CD14-positive monocyte (primary cell): Measurements from ENCODE around the gene BRD9. TPM values are rescaled to one million over a fixed set of nuclear protein-coding genes. Genes with fewer than 3 reads are reported as not detected.

Experiments
- DNase-seq, 3 donors: peaks; one replicate each; pipeline ENCODE4 v3.0.0-alpha.2; 2011 to 2022
- H2AFZ ChIP-seq: 2 replicates; pipeline ENCODE4 v1.6.0; 2012; ENCODE audit warnings: mild to moderate bottlenecking, low read depth, low read length, inconsistent platforms; ENCODE audit not compliant: insufficient read depth, poor library complexity, severe bottlenecking
- H3K27ac ChIP-seq, 2 donors: 1 replicate in 1 of 2; 2 replicates in 1 of 2; pipeline ENCODE4 v1.5.1; 2012 to 2013; ENCODE audit warnings: low read length in 2 of 2, control low read depth in 1 of 2, inconsistent platforms in 1 of 2, low read depth in 1 of 2, mild to moderate bottlenecking in 1 of 2
- H3K27me3 ChIP-seq, 2 donors: one replicate each; pipeline versions ENCODE4 v1.6.0 to v1.6.1; 2011 to 2013; ENCODE audit warnings: low read length in 2 of 2; ENCODE audit not compliant: control insufficient read depth in 2 of 2, insufficient read depth in 2 of 2
- H3K36me3 ChIP-seq, 2 donors: replicated peaks in 1 of 2; 1 replicate in 1 of 2; 2 replicates in 1 of 2; pipeline versions ENCODE4 v1.5.1 to v1.6.1; 2012 to 2013; ENCODE audit warnings: low read length in 2 of 2, control low read depth in 1 of 2, inconsistent platforms in 1 of 2, mild to moderate bottlenecking in 1 of 2; ENCODE audit not compliant: insufficient read depth in 2 of 2, control insufficient read depth in 1 of 2
- H3K4me1 ChIP-seq, 2 donors: 1 replicate in 1 of 2; 2 replicates in 1 of 2; pipeline versions ENCODE4 v1.5.1 to v1.6.1; 2012 to 2013; ENCODE audit warnings: low read length in 2 of 2, control low read depth in 1 of 2, inconsistent platforms in 1 of 2, mild to moderate bottlenecking in 1 of 2, moderate library complexity in 1 of 2; ENCODE audit not compliant: insufficient read depth in 2 of 2, control insufficient read depth in 1 of 2
- H3K4me2 ChIP-seq: replicated peaks from 2 replicates; pipeline ENCODE3; 2012; ENCODE audit warnings: low read length, moderate library complexity, mild to moderate bottlenecking; ENCODE audit not compliant: poor library complexity, severe bottlenecking; ENCODE audit errors: extremely low read depth
- H3K4me3 ChIP-seq, 3 experiments: fragments of 200-600 bp in 1 of 3; sonication (generic) in 1 of 3; replicated peaks in 1 of 3; 1 replicate in 2 of 3; 2 replicates in 1 of 3; pipeline ENCODE4 v1.5.1; 2011 to 2013; ENCODE audit warnings: low read length in 3 of 3, mild to moderate bottlenecking in 3 of 3, control low read depth in 2 of 3, low read depth in 2 of 3, inconsistent platforms in 1 of 3, moderate library complexity in 1 of 3
- H3K79me2 ChIP-seq: 2 replicates; pipeline ENCODE4 v1.6.0; 2012; ENCODE audit warnings: mild to moderate bottlenecking, control low read depth, inconsistent platforms, low read length, moderate library complexity; ENCODE audit not compliant: insufficient read depth
- H3K9ac ChIP-seq: 2 replicates; pipeline ENCODE4 v1.6.0; 2017; ENCODE audit warnings: low read length, mild to moderate bottlenecking; ENCODE audit not compliant: insufficient read depth, poor library complexity, severe bottlenecking
- H3K9me3 ChIP-seq, 2 donors: replicated peaks in 1 of 2; 1 replicate in 1 of 2; 2 replicates in 1 of 2; pipeline versions ENCODE4 v1.5.1 to v1.6.1; 2012 to 2013; ENCODE audit warnings: low read length in 2 of 2, control low read depth in 1 of 2; ENCODE audit not compliant: control insufficient read depth in 1 of 2, insufficient read depth in 1 of 2
- H4K20me1 ChIP-seq: 2 replicates; pipeline ENCODE4 v1.6.0; 2012; ENCODE audit warnings: mild to moderate bottlenecking, low read length, control low read depth, moderate library complexity; ENCODE audit not compliant: insufficient read depth
- H3K27ac Mint-ChIP-seq, 7 donors: one replicate each; pipeline ENCODE4 v1.8.0; 2020; ENCODE audit warnings: mild to moderate bottlenecking in 7 of 7, mixed read lengths in 7 of 7, moderate library complexity in 6 of 7, inconsistent platforms in 2 of 7
- H3K27me3 Mint-ChIP-seq, 3 donors: one replicate each; pipeline ENCODE4 v1.8.0; 2021 to 2022; ENCODE audit warnings: low read depth in 3 of 3, mild to moderate bottlenecking in 3 of 3, mixed read lengths in 3 of 3, moderate library complexity in 3 of 3, inconsistent platforms in 1 of 3
- H3K36me3 Mint-ChIP-seq, 2 donors: one replicate each; pipeline ENCODE4 v1.8.0; 2020; ENCODE audit warnings: mixed read lengths in 2 of 2, inconsistent platforms in 1 of 2, mild to moderate bottlenecking in 1 of 2
- H3K4me1 Mint-ChIP-seq: one replicate; pipeline ENCODE4 v1.8.0; 2020; ENCODE audit warnings: mild to moderate bottlenecking, mixed read lengths
- H3K4me3 Mint-ChIP-seq, 2 donors: one replicate each; pipeline ENCODE4 v1.8.0; 2020; ENCODE audit warnings: mild to moderate bottlenecking in 2 of 2, mixed read lengths in 2 of 2, moderate library complexity in 1 of 2
- H3K9me3 Mint-ChIP-seq, 7 donors: one replicate each; pipeline ENCODE4 v1.8.0; 2020 to 2022; ENCODE audit warnings: mixed read lengths in 7 of 7, mild to moderate bottlenecking in 6 of 7, moderate library complexity in 6 of 7, inconsistent platforms in 2 of 7
- CTCF ChIP-seq: fragments of 200-600 bp; IDR thresholded peaks from one replicate; pipeline ENCODE4 v1.8.0; 2022; ENCODE audit warnings: antibody characterized with exemption, mild to moderate bottlenecking
- WGBS: methylation state at CpG from one replicate; pipeline ENCODE4 v1.1.5; 2013; ENCODE audit warnings: missing lambda C conversion rate; ENCODE audit not compliant: insufficient coverage; 5-methylcytosine and 5-hydroxymethylcytosine counted together
- intact Hi-C, 2 donors: fragments of 100-400 bp; cut with micrococcal nuclease; formaldehyde crosslinking; loops; one replicate each; pipeline versions ENCODE4 v1.15.0 to v1.15.1; 2023
- polyA plus RNA-seq, 3 donors: library from polyadenylated mRNA; depleted of rRNA in 1 of 3; unstranded in 2 of 3; stranded (reverse) in 1 of 3; fragments of 300-500 nt in 2 of 3; fragments of >200 nt in 1 of 3; fragmentation: Illumina TruSeq in 2 of 3; gene quantifications; 1 replicate in 2 of 3; 2 replicates in 1 of 3; pipeline ENCODE4 v1.2.3, GENCODE V29; 2012 to 2021

The BRD9 gene
- polyA plus RNA-seq, 3 donors = 5.3 to 22.7 (median 9.3) TPM

GRCh38 chr5:870956-871355, 21.6 kb downstream of the BRD9 start:
- peaks cover 94 to 100% of the 10 kb centered on the region in 2 donors for H3K36me3 ChIP-seq
- no peak overlapping the region for H3K4me3 ChIP-seq
- H4K20me1 ChIP-seq = peaks cover 18% of the 10 kb centered on the region
- H3K27me3 ChIP-seq = no peaks in the 10 kb centered on the region
- H3K9ac ChIP-seq = no peak overlapping the region
- DNase-seq = no peak
- TF ChIP-seq CTCF = no peak
- WGBS = 100% methylated on average over 5 of the region's 5 CpGs
- H3K36me3 Mint-ChIP-seq = peaks cover 94 to 99% of the 10 kb centered on the region in 2 donors
- H3K4me3 Mint-ChIP-seq = no peak overlapping the region
- peaks cover 0 to 5% (median 0%) of the 10 kb centered on the region in 7 donors for H3K9me3 Mint-ChIP-seq
- no peaks in the 10 kb centered on the region for H3K9me3 ChIP-seq
- H3K4me2 ChIP-seq = no peak overlapping the region
- intact Hi-C loops = loop anchor here in 1 of 2 donors (5.0 kb wide), 1 partner anchor 36 kb away; no protein-coding TSS in a partner anchor
- peak overlapping the region in 1 of 7 donors; percentile 7 for H3K27ac Mint-ChIP-seq
- H3K4me1 Mint-ChIP-seq = no peaks in the 10 kb centered on the region
- H3K27ac ChIP-seq = no peak overlapping the region
- H3K4me1 ChIP-seq = no peaks in the 10 kb centered on the region
- H2AFZ ChIP-seq = no peak overlapping the region
- no peaks in the 10 kb centered on the region for H3K79me2 ChIP-seq
- H3K27me3 Mint-ChIP-seq = no peaks in the 10 kb centered on the region

- no peak for TF ChIP-seq CTCF
- intact Hi-C loops = no loop called here
- H3K36me3 Mint-ChIP-seq = peaks cover 94 to 99% of the 10 kb centered on the region in 2 donors
These were observed 24.0 kb downstream of the BRD9 start for GRCh38 chr5:868428-869135.

More at GRCh38 chr5:868428-869135, 24.0 kb downstream of the BRD9 start:
- no peaks in the 10 kb centered on the region for H3K79me2 ChIP-seq
- Mint-ChIP-seq H3K27ac (peak overlapping the region in 1 of 7 donors; percentile 15), H3K9me3 (peaks cover 0 to 5% (median 0%) of the 10 kb centered on the region in 7 donors), H3K4me3 (no peak overlapping the region), H3K4me1 (no peaks in the 10 kb centered on the region), H3K27me3 (no peaks in the 10 kb centered on the region)
- H3K36me3 ChIP-seq = peaks cover 96 to 100% of the 10 kb centered on the region in 2 donors
- H3K4me2 ChIP-seq = no peak overlapping the region
- H3K27me3 ChIP-seq = no peaks in the 10 kb centered on the region
- H3K9me3 ChIP-seq = no peaks in the 10 kb centered on the region
- 97% methylated on average over 15 of the region's 16 CpGs for WGBS
- no peak for DNase-seq
- H3K9ac ChIP-seq = no peak overlapping the region
- no peaks in the 10 kb centered on the region for H3K4me1 ChIP-seq
- H2AFZ ChIP-seq = no peak overlapping the region
- peaks cover 9% of the 10 kb centered on the region for H4K20me1 ChIP-seq
- H3K4me3 ChIP-seq = no peak overlapping the region
- no peak overlapping the region for H3K27ac ChIP-seq
